Gastroesophageal sphincter (tissue), 3 donors: ENCODE results near the gene ATG16L1.

Source experiments
- EP300 ChIP-seq: sonication (generic); formaldehyde crosslinking; IDR thresholded peaks from one replicate; pipeline ENCODE4 v1.6.1; 2017; ENCODE audit warnings: antibody characterized with exemption, mild to moderate bottlenecking
- TF ChIP-seq, protein P1 (sequence below), 4 experiments: fragments of 200-600 bp in 2 of 4; fragments of 450-650 bp in 2 of 4; sonication (generic) in 1 of 4; IDR thresholded peaks; one replicate each; pipeline ENCODE4 v1.5.1; 2017 to 2019; ENCODE audit warnings: antibody characterized with exemption in 4 of 4, mild to moderate bottlenecking in 2 of 4, moderate library complexity in 2 of 4

DNA sequence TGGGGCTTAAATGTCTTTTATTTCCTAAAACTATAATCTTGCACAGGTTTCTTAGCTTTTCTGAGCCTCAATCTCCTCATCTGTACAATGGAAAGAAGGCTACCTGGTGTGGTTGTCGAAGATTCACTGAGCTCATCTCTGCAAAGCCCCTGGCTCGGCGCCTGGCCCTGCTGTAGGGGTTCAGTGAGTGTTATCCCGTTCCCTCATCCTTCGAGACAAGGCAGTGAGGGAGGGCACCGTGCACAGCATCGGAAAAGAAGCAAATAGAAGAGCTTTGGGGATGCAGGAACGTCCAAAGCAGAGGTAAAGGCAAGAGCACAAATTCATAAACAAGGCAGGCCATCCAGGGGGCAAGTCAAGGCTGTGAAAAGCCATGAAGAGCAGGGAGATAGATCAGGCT lies 41.2 kb upstream of the ATG16L1 start:
- TF ChIP-seq, protein P1, sequence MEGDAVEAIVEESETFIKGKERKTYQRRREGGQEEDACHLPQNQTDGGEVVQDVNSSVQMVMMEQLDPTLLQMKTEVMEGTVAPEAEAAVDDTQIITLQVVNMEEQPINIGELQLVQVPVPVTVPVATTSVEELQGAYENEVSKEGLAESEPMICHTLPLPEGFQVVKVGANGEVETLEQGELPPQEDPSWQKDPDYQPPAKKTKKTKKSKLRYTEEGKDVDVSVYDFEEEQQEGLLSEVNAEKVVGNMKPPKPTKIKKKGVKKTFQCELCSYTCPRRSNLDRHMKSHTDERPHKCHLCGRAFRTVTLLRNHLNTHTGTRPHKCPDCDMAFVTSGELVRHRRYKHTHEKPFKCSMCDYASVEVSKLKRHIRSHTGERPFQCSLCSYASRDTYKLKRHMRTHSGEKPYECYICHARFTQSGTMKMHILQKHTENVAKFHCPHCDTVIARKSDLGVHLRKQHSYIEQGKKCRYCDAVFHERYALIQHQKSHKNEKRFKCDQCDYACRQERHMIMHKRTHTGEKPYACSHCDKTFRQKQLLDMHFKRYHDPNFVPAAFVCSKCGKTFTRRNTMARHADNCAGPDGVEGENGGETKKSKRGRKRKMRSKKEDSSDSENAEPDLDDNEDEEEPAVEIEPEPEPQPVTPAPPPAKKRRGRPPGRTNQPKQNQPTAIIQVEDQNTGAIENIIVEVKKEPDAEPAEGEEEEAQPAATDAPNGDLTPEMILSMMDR (IDR thresholded peaks at IDR 0.05), result no peak
- TF ChIP-seq EP300, result no peak
